Breast epithelium (tissue), 4 donors: ENCODE results near the gene UBALD1. TPM values are rescaled to one million over a fixed set of nuclear protein-coding genes. Genes with fewer than 3 reads are reported as not detected.

Source experiments
- DNase-seq, 2 donors: peaks; one replicate each; pipeline ENCODE4 v3.0.0-alpha.2; 2019; ENCODE audit warnings: low spot score in 2 of 2
- H3K27ac ChIP-seq, 2 donors: fragments of 200-600 bp; sonication (generic) in 1 of 2; one replicate each; pipeline ENCODE4 v1.5.1; 2016 to 2019; ENCODE audit warnings: mild to moderate bottlenecking in 1 of 2
- H3K27me3 ChIP-seq, 2 donors: fragments of 200-600 bp; sonication (generic) in 1 of 2; one replicate each; pipeline versions ENCODE4 v1.5.1 to v1.6.0; 2017 to 2019; ENCODE audit warnings: control low read depth in 1 of 2, mild to moderate bottlenecking in 1 of 2
- H3K36me3 ChIP-seq: fragments of 200-600 bp; one replicate; pipeline ENCODE4 v1.5.1; 2019
- H3K4me1 ChIP-seq, 2 donors: fragments of 200-600 bp; sonication (generic); one replicate each; pipeline ENCODE4 v1.5.1; 2016 to 2019; ENCODE audit warnings: control low read depth in 1 of 2
- H3K4me3 ChIP-seq, 3 donors: fragments of 200-600 bp; sonication (generic); 1 replicate in 2 of 3; 2 replicates in 1 of 3; pipeline ENCODE4 v1.5.1; 2016 to 2019; ENCODE audit warnings: mild to moderate bottlenecking in 3 of 3, moderate library complexity in 2 of 3
- H3K9me3 ChIP-seq, 2 donors: fragments of 200-600 bp; sonication (generic) in 1 of 2; one replicate each; pipeline ENCODE4 v1.5.1; 2016 to 2019; ENCODE audit warnings: control low read depth in 1 of 2
- CTCF ChIP-seq, 3 donors: fragments of 450-650 bp; IDR thresholded peaks; one replicate each; pipeline ENCODE4 v1.5.1; 2016 to 2017; ENCODE audit warnings: antibody characterized with exemption in 3 of 3, mild to moderate bottlenecking in 3 of 3, moderate library complexity in 3 of 3
- POLR2A ChIP-seq: fragments of 450-650 bp; IDR thresholded peaks from one replicate; pipeline ENCODE4 v1.6.1; 2016; ENCODE audit warnings: antibody characterized with exemption, mild to moderate bottlenecking, moderate library complexity
- POLR2AphosphoS5 ChIP-seq, 3 donors: sonication (generic); formaldehyde crosslinking; IDR thresholded peaks; one replicate each; pipeline ENCODE4 v1.6.1; 2017; ENCODE audit warnings: antibody characterized with exemption in 3 of 3
- intact Hi-C: fragments of 100-400 bp; cut with DNase I; formaldehyde crosslinking; loops from one replicate; pipeline ENCODE4 v1.15.1; 2023; ENCODE audit warnings: low total_unique reads
- total RNA-seq, 3 donors: library from RNA; depleted of rRNA; stranded (reverse); fragments of >200 nt; gene quantifications; one replicate each; pipeline ENCODE4 v1.1.0, GENCODE V29; 2016

The UBALD1 gene
- total RNA-seq, 3 donors from 2014 or later: 5.8 to 11.3 (median 7.2) TPM

GRCh38 chr16:4593086-4593485 lies 21.6 kb downstream of the UBALD1 start:
- DNase-seq: no peak
- intact Hi-C loops: no loop called here
- H3K9me3 ChIP-seq: peaks cover 0 to 3% of the 10 kb centered on the region in 2 donors
- H3K27me3 ChIP-seq: no peaks in the 10 kb centered on the region
- no peaks in the 10 kb centered on the region for H3K4me1 ChIP-seq
- H3K36me3 ChIP-seq: no peaks in the 10 kb centered on the region
- TF ChIP-seq POLR2A (no peak), POLR2AphosphoS5 (IDR thresholded peaks at IDR 0.05) (no peak), CTCF (IDR thresholded peaks at IDR 0.05) (no peak)
- H3K4me3 ChIP-seq: no peak overlapping the region
- H3K27ac ChIP-seq: no peak overlapping the region

- intact Hi-C loops: no loop called here
Observed at GRCh38 chr16:4591706-4592470, 22.8 kb downstream of the UBALD1 start.

GRCh38 chr16:4591191-4591590 lies 23.5 kb downstream of the UBALD1 start:
- Histone ChIP-seq H3K4me1 (no peaks in the 10 kb centered on the region), H3K27me3 (no peaks in the 10 kb centered on the region), H3K27ac (no peak overlapping the region), H3K9me3 (peaks cover 0 to 7% of the 10 kb centered on the region in 2 donors), H3K4me3 (no peak overlapping the region), H3K36me3 (no peaks in the 10 kb centered on the region)
- intact Hi-C loops: no loop called here
- TF ChIP-seq CTCF (IDR thresholded peaks at IDR 0.05): no peak
- no peak for TF ChIP-seq POLR2AphosphoS5 (IDR thresholded peaks at IDR 0.05)
- TF ChIP-seq POLR2A: no peak
- no peak for DNase-seq

More at GRCh38 chr16:4591706-4592470, 22.8 kb downstream of the UBALD1 start:
- Histone ChIP-seq H3K27ac (no peak overlapping the region), H3K36me3 (no peaks in the 10 kb centered on the region), H3K4me3 (no peak overlapping the region), H3K27me3 (no peaks in the 10 kb centered on the region), H3K9me3 (peaks cover 0 to 7% of the 10 kb centered on the region in 2 donors), H3K4me1 (no peaks in the 10 kb centered on the region)
- no peak for DNase-seq
- TF ChIP-seq CTCF (IDR thresholded peaks at IDR 0.05): no peak
- no peak for TF ChIP-seq POLR2AphosphoS5 (IDR thresholded peaks at IDR 0.05)
- no peak for TF ChIP-seq POLR2A

GRCh38 chr16:4588961-4589360 lies 25.7 kb downstream of the UBALD1 start:
- no peaks in the 10 kb centered on the region for H3K4me1 ChIP-seq
- no peaks in the 10 kb centered on the region for H3K27me3 ChIP-seq
- no peaks in the 10 kb centered on the region for H3K36me3 ChIP-seq
- intact Hi-C loops: no loop called here
- no peak overlapping the region for H3K4me3 ChIP-seq
- no peak overlapping the region for H3K27ac ChIP-seq
- TF ChIP-seq POLR2AphosphoS5 (IDR thresholded peaks at IDR 0.05) (no peak), POLR2A (no peak), CTCF (IDR thresholded peaks at IDR 0.05) (no peak)
- no peak for DNase-seq
- H3K9me3 ChIP-seq: peaks cover 0 to 7% of the 10 kb centered on the region in 2 donors

GRCh38 chr16:4588386-4588785 lies 26.3 kb downstream of the UBALD1 start:
- Histone ChIP-seq H3K36me3 (no peaks in the 10 kb centered on the region), H3K4me3 (no peak overlapping the region), H3K27ac (no peak overlapping the region), H3K4me1 (no peaks in the 10 kb centered on the region), H3K9me3 (peaks cover 0 to 7% of the 10 kb centered on the region in 2 donors), H3K27me3 (no peaks in the 10 kb centered on the region)
- intact Hi-C loops: no loop called here
- TF ChIP-seq CTCF (IDR thresholded peaks at IDR 0.05): no peak
- TF ChIP-seq POLR2AphosphoS5 (IDR thresholded peaks at IDR 0.05): no peak
- no peak for TF ChIP-seq POLR2A
- no peak for DNase-seq
